ENCODE results near the gene CPTP.

DNA sequence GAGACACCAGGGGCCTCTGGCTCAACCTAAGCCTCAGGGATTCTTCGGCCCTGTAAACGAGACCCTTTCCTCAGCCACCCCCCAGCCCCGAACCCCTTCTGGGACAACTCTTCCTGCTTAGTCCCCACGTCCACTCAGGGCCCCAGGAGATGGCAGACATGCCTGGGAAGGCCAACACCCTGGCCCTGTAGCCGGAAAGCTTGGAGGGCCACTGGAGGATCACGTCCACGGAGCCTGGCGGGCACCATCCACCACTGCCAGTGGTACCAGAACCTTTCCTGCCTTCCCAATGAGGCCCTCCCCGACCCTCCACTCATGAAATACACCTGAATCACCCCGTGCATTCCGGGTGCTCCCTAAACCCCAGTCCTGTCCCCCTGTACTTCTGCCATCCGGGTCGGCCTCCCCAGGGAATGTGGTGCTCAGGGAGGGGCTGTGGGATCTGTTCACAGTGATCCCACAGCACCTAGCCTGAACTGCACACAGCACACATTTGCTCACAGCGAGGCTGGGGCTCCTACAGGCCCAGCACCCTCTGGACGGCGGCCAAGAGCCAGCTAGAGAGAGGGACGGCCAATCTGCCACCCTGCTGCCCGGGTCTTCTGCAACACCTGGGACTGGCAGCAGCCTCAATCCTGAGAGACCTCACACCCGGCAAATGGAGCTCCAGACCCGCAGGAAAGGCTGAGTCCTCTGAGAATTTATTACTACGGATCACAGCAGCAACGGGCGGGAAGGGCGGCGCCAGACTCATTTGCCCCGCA lies 48.6 kb downstream of the CPTP start:
- TF ChIP-seq, protein P1, sequence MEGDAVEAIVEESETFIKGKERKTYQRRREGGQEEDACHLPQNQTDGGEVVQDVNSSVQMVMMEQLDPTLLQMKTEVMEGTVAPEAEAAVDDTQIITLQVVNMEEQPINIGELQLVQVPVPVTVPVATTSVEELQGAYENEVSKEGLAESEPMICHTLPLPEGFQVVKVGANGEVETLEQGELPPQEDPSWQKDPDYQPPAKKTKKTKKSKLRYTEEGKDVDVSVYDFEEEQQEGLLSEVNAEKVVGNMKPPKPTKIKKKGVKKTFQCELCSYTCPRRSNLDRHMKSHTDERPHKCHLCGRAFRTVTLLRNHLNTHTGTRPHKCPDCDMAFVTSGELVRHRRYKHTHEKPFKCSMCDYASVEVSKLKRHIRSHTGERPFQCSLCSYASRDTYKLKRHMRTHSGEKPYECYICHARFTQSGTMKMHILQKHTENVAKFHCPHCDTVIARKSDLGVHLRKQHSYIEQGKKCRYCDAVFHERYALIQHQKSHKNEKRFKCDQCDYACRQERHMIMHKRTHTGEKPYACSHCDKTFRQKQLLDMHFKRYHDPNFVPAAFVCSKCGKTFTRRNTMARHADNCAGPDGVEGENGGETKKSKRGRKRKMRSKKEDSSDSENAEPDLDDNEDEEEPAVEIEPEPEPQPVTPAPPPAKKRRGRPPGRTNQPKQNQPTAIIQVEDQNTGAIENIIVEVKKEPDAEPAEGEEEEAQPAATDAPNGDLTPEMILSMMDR (IDR thresholded peaks at IDR 0.05), result no peak
- TF ChIP-seq EZH2 (IDR thresholded peaks at IDR 0.05) (no peak), EZH2phosphoT487 (IDR thresholded peaks at IDR 0.05) (no peak)

All from neural progenitor cell (in vitro differentiated cells).